GM12891 (cell line): ENCODE results near the gene TTYH1.

ENCODE experiments used
- PAX5 ChIP-seq: IDR thresholded peaks from 2 replicates; pipeline ENCODE4 v1.6.1; 2011; ENCODE audit warnings: low read length, moderate library complexity, mild to moderate bottlenecking; ENCODE audit not compliant: insufficient read depth, severe bottlenecking
- POLR2A ChIP-seq: IDR thresholded peaks from 2 replicates; pipeline ENCODE4 v1.6.1; 2011; ENCODE audit warnings: low read depth, low read length, control low read depth
- POLR2AphosphoS5 ChIP-seq: IDR thresholded peaks from 2 replicates; pipeline ENCODE4 v1.6.1; 2011; ENCODE audit warnings: low read depth, low read length, control low read depth
- POU2F2 ChIP-seq: IDR thresholded peaks from 2 replicates; pipeline ENCODE4 v1.6.1; 2011; ENCODE audit warnings: low read depth, mild to moderate bottlenecking, control low read depth, low read length, moderate library complexity
- SPI1 ChIP-seq: IDR thresholded peaks from 2 replicates; pipeline ENCODE4 v1.6.1; 2011; ENCODE audit warnings: low read depth, low read length, control low read depth
- TAF1 ChIP-seq: IDR thresholded peaks from 2 replicates; pipeline ENCODE4 v1.6.1; 2011; ENCODE audit warnings: low read depth, low read length, control low read depth

DNA sequence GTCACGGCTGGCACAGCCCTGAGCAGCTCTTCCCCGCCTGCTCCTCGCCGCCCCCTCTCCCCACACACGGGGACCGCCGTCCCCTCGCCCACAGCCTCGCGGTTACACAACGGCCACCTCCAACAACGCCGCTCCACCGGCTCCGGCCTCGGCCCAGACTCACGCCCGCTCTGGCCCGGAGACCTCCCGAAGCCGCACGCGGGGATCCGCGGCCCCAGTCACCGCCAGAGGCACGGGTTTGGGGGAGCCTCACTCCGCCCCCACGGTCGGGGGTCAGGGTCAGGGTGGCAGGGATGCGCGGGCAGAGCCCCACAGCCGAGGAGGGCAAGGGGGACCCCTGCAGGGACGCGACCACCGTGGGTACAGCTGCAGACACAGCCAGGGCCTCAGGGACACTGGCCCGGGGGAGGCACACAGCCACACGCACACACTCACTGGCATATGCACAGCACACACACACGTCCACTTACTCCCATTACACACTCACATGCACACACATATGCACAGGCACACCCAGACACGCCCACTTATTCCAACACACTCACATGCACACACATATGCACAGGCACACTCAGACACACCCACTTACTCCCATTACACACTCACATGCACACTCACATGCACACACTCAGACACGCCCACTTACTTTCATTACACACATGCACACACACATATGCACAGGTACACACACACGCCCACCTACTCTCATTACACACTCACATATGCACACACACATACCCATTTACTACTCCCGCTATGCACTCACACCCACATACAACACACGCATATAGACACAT, 1.6 kb downstream of the TTYH1 start:
- no peak for TF ChIP-seq POLR2A
- no peak for TF ChIP-seq TAF1
- TF ChIP-seq POLR2AphosphoS5 = no peak
- TF ChIP-seq SPI1 = no peak
- TF ChIP-seq PAX5 = no peak
- no peak for TF ChIP-seq POU2F2
